ENCODE measurements around the gene TBC1D9B. TPM values are rescaled to one million over a fixed set of nuclear protein-coding genes. Genes with fewer than 3 reads are reported as not detected.

The TBC1D9B gene
- total and polyA plus RNA-seq, 2 of the 13 experiments (the other 11 are each of a cell fraction or from before 2014, with no cell fraction given), result 35.0 to 50.0 TPM

GRCh38 chr5:179820483-179821297 lies 87.0 kb downstream of the TBC1D9B start, which contains the start of gene SQSTM1 (continued):
- TF ChIP-seq SIX4 (CRISPR knock-in tag; IDR thresholded peaks at IDR 0.05) (peak; percentile 65; the same call in 1 of the 2 replicates), ZIK1 (CRISPR knock-in tag; IDR thresholded peaks at IDR 0.05; ENCODE audit: borderline replicate concordance, low read depth) (peak; percentile 66; the same call in 1 of the 2 replicates), SP2 (CRISPR knock-in tag; IDR thresholded peaks at IDR 0.05) (peak; percentile 54), NFIB (CRISPR knock-in tag; IDR thresholded peaks at IDR 0.05; ENCODE audit: borderline replicate concordance) (no peak), ZNF264 (CRISPR knock-in tag; IDR thresholded peaks at IDR 0.05) (no peak), MYC (CRISPR knock-in tag; IDR thresholded peaks at IDR 0.05; ENCODE audit: borderline replicate concordance) (peak; percentile 65; the same call in 1 of the 2 replicates), TIGD3 (CRISPR knock-in tag; IDR thresholded peaks at IDR 0.05; ENCODE audit: borderline replicate concordance) (no peak; the same call in 1 of the 2 replicates), ZNF724P (CRISPR knock-in tag; IDR thresholded peaks at IDR 0.05; ENCODE audit: borderline replicate concordance) (0 out of 2 replicates have a peak, but pooled peaks have one; percentile 14), ZNF740 (CRISPR knock-in tag; IDR thresholded peaks at IDR 0.05) (no peak; the same call in 1 of the 2 replicates), ZNF562 (CRISPR knock-in tag; IDR thresholded peaks at IDR 0.05; ENCODE audit: borderline replicate concordance) (no peak), YEATS4 (CRISPR knock-in tag; IDR thresholded peaks at IDR 0.05; ENCODE audit: borderline replicate concordance) (peak; percentile 55), ZNF563 (CRISPR knock-in tag; IDR thresholded peaks at IDR 0.05) (peak; percentile 84), IKZF4 (CRISPR knock-in tag; IDR thresholded peaks at IDR 0.05; ENCODE audit: borderline replicate concordance, low read depth, not compliant biosample characterization) (peak; percentile 65), TBL1XR1 (IDR thresholded peaks at IDR 0.05; ENCODE audit: borderline replicate concordance, low read length, partially characterized antibody) (no peak), ZKSCAN5 (CRISPR knock-in tag; IDR thresholded peaks at IDR 0.05) (no peak), ZNF160 (CRISPR knock-in tag; IDR thresholded peaks at IDR 0.05) (peak; percentile 44; the same call in 1 of the 2 replicates), NCOR1 (IDR thresholded peaks at IDR 0.05; ENCODE audit: borderline replicate concordance, low read length) (0 out of 2 replicates have a peak, but pooled peaks have one; percentile 28), ZBED4 (CRISPR knock-in tag; IDR thresholded peaks at IDR 0.05; ENCODE audit: borderline replicate concordance) (peak; percentile 65; the same call in 1 of the 2 replicates), GRHL1 (CRISPR knock-in tag; conservative IDR thresholded peaks at IDR 0.05) (no peak), MTERF4 (CRISPR knock-in tag; IDR thresholded peaks at IDR 0.05) (no peak)

Data from HepG2 (cell line).